ENCODE measurements around the gene DYNC2H1.

The DYNC2H1 gene

DNA sequence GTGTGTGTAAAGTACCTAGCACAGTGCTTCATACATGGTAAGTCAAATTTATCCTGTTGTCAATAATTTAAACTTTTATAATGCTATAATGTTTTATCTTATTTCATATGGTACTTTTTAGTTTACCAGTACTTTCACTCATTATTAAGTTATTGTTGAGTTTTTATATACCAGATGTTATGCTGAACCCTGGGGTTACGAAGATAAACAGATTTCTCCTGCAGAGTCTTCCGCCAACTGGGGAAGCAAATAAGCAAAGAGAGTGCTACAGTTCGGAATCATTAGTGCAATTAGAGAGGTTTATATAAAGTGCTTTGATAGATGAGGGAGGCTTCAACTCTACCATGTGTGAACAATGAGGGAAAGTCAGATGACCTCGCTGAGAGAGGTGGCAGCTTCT, 362.3 kb downstream of the DYNC2H1 start:
- DNase-seq (ENCODE audit: low read depth): no peak

DNA sequence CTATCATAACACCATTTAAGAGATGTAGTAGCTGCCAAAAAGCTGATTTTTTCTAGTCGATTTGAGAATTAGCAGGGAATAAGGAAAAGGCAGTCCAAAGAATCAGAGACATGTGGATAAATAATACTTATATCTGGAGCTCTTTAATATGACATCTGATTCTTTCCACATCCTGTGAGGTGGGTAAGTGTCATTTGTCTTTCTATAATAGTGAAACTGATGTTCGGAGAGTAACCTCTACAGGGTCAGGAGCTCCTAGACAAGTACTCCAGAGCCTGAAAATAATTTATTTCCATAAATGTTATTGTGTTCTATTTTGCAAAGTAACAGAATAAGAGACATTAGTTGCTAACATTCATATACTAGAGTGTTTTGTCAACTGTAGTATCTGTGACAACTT, 367.6 kb downstream of the DYNC2H1 start:
- no peak for DNase-seq (ENCODE audit: low read depth)

DNA sequence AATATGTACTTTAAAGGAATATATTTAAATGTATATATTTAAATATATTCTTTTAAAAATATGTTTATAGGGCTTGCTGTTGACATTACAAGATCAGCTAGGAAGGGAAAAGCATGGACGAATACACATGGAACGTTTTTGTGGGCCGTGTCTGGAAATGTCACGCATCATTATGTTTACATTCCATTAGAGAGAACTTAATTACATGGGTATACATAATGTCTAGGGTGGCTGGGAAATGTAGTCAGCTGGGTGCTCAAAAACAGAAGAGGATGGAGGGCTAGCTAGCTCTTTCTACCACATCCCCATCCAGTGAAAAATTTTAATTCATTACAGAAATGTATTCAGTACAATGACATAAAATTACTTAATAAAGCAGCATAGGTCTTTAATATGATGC, 371.2 kb downstream of the DYNC2H1 start:
- DNase-seq (ENCODE audit: low read depth): no peak

DNA sequence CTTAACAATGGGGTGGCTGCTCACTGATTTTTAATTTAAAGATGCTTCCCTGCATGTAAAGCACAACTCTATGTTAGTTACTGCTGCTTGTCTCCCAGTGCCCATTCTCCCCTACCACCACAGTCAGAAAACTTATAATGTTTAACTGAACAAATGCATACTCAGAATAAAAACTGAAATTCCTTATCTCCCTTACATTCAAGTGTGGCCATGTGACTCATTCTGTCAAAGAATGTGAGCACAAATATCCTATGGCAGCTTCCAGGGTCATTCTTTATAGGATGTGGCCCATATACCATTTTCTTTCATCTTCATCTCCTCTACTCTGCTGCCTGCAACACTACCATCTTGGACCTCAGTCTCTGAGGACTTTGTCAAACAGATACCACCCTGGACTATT, 374.8 kb downstream of the DYNC2H1 start:
- DNase-seq (ENCODE audit: low read depth): no peak

DNA sequence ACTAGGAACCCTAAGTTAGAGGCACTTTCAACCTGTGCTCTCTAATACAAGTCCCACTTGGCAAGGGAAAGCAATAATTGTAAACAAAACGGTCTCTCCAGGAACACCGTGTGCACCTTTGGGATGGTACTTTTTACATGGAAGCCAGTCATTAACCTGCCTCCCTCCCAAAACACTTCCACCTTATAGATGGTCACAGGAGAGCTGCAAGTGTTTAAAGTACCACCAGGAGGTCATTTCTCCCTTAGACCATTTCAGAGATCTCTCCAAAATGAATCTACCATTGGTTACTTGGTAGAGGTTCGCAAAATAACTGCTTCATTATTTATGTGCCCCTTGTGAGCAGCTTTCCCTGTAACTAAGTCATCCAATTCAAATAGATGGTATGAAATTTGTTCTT, 375.3 kb downstream of the DYNC2H1 start:
- DNase-seq (ENCODE audit: low read depth): no peak

DNA sequence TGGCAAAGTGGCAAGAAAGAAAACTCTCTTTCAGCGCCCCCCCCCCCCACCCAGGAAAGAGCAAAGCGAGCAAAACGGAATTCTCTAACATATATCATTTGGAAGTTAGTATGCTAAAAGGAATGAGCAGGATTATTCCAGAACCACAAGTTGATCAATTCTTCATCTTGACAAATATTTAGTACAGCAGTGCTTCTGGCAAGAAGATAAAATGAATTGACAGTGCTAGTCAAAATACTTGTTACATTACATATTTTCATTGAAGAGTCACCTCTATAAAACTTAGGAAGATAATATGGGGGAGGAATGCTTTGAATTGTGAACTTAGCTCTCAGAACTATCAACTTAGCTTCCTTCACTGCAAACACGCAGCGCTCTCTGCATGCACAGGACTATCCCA, 377.4 kb downstream of the DYNC2H1 start:
- DNase-seq (ENCODE audit: low read depth): no peak

DNA sequence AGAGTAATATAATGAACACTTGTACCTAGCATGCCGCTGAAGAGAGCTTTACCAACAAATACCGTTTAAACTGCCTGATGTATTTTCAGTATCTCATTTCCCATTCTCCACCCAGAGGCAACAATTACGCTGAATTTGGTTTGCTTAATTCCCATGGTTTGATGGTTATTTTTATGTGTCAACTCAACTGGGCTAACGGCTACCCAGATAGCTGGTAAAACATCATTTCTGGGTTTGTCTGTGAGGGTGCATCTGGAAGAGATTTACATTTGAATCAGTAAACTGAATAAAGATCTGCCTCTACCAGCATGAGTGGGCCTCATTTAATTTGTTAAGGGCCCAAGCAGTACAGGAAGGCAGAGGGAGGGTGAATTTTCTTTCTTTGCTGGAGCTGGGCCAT, 377.9 kb downstream of the DYNC2H1 start:
- no peak for DNase-seq (ENCODE audit: low read depth)

DNA sequence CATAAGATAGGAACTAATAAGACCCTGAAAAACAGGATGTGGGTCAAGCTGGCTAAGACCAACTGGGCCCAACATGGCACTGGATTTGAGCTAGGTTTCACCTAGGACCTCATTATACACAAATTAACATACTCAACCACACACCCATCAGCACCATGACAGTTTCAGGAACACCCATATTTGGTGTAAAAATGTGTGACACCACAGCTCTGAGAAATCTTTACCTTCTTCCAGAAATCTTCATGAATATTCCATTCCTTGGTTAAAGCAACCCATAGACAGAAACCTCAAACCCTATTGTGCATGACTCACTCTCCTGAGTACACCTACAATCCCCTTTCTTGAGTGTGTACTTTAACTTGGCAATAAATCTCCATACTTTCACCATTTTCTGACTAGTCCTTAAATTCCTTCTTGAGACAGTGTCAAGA, 378.8 kb downstream of the DYNC2H1 start:
- DNase-seq (ENCODE audit: low read depth): no peak

DNA sequence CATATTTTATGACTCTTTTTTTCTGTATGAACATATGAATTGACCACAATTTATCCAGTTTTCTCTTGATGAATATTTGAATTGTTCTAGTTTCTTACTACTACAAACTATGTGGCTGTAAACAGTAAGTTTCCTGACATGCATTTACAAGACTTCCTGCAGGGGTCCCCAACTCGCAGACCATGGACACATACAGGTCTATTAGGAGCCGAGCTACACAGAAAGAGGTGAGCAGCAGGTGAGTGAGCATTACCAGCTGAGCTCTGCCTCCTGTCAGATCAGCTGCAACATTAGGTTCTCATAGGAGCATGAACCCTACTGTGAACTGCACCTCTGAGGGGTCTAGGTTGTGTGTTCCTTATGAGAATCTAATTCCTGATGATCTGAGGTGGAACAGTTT, 379.4 kb downstream of the DYNC2H1 start:
- DNase-seq (ENCODE audit: low read depth): no peak

DNA sequence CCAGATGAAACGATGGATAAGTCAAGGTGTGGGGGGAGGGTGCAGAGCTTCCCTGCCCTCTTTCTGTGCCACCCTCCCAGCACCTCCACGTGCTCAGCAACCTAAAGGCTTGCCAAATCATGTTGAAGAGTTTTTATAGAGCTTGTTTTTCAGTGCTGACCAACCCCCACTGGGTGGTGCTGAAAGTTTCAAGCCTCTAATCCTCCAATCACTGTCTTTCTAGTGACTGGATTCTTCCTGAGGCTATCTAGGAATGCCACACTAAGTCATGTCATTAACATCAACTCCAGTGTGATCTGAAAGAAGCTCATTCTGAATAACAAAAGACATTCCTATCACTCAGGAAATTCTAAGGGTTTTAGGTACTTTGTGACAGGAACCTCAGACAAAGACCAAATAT, 382.6 kb downstream of the DYNC2H1 start:
- no peak for DNase-seq (ENCODE audit: low read depth)

DNA sequence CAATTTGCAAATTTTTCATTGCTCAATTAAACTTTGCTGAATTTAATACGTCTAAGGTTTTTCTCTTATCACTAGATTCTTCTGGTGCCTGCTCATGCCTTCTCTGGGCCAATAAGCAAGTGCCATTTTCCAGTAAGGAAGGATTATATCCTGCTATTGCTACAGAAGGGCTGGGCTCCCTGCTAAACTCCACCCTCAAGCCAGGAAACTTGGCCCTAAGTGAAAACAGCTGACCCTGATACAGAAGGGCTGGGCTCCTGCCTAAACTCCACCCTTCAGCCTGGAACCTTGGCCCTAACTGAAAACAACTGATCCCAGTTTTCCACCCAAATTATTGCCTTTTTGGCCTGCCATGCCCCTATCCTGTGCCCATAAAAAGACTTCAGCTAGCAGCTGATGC, 385.3 kb downstream of the DYNC2H1 start:
- no peak for DNase-seq (ENCODE audit: low read depth)

DNA sequence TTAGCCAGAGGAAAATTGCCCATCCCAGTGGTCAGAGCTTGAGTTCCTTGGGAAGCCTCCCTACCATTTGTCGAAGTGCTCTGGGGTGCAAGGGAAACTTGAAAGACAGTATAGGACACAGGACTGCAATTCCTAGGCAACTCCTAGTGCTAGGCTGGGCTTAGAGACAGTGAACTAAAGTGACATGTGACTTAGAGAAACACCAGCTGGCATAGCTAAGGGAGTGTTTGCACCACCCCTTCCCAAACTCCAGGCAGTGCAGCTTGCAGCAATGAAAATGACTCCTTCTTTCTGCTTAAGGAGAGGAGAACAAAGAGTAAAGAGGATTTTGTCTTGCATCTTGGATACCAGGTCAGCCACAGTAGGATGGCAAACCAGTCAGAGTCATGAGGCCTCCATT, 388.0 kb downstream of the DYNC2H1 start:
- DNase-seq (ENCODE audit: low read depth): no peak

DNA sequence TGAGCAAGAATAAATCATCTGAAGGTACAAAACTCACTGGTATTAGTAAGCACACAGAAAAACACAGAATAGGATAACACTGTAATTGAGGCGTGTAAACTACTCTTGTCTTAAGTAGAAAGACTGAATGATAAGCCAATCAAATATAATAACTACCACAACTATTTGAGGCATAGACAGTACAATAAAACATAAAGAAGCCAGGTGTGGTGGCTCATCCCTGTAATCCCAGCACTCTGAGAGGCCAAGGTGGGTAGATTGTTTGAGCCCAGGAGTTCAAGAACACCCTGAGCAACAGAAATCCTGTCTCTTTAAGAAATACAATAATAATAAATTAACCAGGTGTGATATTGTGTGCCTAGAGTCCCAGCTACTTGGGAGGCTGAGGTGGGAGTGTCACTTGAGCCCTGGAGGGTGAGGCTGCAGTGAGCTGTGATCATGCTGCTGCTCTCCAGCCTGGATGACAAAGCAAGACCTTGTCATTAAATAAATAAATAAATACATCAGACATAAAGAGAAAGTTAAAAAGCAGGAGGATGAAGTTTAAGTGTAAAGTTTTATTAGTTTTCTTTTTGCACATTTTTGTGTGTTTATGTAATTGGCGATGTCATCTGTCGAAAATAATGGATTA, 390.6 kb downstream of the DYNC2H1 start:
- no peak for DNase-seq (ENCODE audit: low read depth)

DNA sequence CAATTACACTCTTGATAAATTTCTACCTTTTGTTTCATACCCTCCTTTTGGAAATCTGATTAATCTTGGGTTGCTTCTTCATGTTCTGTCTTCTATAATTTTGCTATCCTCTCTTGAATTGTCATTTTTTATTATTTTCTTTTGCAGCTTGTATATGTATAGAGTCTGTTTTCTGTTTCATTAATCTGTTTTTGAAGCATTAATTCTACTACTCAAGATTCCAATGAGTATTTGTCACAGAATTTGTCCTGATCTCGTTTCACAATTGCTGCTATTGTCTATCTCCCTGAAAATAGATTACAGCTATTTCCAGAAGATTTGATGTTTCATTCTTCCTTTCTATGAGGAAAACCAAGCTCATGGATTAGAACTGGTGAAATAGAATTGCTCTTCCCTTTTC, 406.1 kb downstream of the DYNC2H1 start:
- DNase-seq (ENCODE audit: low read depth): no peak

DNA sequence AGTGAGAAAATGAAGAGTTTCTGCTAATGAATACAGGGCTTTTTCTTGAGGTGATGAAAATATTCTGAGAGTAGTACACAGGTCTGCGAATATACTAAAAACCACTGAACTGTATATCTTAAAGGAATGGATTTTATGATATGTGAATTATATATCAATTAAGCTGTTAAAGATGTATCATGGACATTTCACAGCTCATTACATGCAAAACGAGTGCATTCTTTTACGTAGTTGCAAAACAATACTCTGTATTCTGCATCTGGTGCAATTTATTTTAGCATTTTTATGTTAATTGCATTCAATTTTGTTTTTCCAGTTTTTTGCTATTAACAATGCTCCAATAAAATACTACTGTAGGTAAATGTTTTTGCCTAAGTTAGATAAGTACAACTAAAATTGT, 411.6 kb downstream of the DYNC2H1 start:
- DNase-seq (ENCODE audit: low read depth): no peak

DNA sequence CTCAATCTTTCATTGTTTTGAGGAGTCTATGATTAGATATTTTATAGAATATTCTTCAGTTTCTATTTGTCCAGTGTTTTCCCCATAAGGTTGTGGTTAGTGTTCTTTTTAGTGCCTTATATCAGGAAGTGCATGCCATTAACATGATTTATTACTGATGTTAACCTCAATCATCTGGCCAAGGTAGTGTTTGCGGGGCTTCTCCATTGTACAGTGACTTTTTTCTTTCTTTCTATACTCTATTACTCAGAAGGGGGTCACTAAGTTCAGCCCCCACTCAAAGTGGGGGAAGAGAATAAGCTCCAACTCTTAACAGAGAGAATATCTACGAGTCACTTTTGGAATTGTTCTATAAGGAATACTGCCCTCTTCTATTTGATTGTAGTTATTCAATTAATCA, 415.8 kb downstream of the DYNC2H1 start:
- peak; percentile 62 for DNase-seq (ENCODE audit: low read depth)

DNA sequence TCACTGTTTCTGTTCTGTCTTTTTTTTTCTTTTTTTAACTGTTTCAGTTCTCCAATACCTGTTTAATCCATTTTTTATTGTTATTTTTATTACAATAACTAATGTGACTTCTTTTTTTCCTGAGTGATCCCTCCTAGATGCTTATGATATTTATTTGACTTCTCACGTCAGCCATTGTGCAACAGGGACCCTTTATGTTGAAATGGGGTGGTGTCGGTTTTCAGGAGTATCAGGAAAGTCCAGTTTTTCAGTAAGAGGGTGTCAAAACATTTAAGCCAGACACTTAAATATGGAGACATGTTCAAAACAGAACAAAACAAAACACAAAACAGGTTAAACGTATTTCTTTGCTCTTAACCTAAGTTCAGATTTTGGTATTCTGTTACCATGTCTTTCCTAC, 418.8 kb downstream of the DYNC2H1 start:
- no peak for DNase-seq (ENCODE audit: low read depth)

DNA sequence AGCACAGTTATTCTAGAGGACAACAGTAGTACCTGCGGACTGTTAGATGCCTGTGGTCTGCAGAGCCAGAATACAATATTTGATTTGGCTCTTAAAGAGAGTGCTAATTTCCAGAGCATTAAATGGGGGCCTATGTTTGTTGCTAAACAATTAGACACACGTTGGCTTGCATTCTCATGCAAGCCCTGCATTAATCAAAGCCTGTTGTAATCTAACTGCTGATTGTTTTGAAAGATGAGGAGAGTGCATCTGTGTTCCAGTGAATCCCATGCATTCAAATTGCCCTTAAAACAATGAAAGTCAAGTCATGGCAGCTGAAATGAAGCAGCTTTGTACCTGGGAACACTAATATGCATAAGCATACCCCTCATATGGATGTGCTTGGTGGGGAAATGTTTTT, 419.4 kb downstream of the DYNC2H1 start:
- no peak for DNase-seq (ENCODE audit: low read depth)

DNA sequence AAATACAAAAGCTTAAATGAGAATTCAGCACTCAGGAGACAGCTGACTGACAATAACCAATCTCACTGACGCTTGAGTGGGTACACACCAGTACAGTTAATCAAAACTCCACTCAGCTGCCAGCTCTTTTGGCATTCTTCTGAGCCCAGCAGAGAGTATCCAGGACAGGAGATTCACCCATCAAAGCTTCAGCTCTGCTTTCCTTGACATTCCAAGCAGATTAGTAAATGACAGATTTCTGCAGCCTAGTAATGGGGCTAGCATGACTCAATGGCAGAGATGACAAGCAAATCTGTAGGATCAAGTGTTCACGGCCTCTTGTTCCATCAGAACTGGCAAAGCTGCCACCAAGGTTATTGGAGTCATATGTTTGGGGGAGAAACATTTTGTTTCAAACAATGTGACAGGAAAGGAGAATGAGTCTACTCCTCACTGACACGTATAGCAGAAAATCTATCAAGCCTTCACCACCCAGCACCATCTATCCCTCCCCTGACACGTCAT, 420.0 kb downstream of the DYNC2H1 start:
- DNase-seq (ENCODE audit: low read depth): peak; percentile 95
